GM10266 (cell line): Measurements from ENCODE around the gene TTC36.

Experiments
- DNase-seq: peaks from one replicate; pipeline ENCODE4 v3.0.0; 2012; ENCODE audit errors: extremely low spot score
- TF ChIP-seq, protein P1 (sequence below): IDR thresholded peaks from 2 replicates; pipeline ENCODE4 v1.5.1; 2012; ENCODE audit warnings: mild to moderate bottlenecking, low read depth; ENCODE audit not compliant: control insufficient read depth, insufficient read depth; ENCODE audit errors: missing control alignments

The TTC36 gene

DNA sequence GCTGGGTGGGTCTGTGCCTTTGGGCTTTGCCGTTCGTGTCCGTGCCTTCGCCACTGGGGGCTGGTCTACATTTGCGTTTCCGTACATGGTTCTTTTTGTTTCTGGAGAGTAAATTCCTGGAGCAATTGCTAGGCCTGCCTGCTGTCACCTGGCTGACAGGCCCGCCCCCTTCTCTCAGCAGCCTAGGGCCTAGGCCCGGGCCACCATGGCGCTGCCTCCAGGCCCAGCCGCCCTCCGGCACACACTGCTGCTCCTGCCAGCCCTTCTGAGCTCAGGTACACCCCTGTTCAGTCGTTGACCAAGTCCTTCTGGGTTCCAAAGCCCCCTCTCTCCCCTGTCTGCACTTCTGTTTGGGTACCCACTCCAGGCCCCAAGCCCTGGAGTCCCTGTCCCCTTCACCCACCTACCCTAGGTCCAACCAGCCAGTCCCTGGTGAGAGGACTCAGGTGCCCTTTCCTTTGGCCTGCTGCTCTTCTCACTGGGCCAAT is 4.4 kb downstream of the TTC36 start:
- DNase-seq: no peak
- TF ChIP-seq, protein P1, sequence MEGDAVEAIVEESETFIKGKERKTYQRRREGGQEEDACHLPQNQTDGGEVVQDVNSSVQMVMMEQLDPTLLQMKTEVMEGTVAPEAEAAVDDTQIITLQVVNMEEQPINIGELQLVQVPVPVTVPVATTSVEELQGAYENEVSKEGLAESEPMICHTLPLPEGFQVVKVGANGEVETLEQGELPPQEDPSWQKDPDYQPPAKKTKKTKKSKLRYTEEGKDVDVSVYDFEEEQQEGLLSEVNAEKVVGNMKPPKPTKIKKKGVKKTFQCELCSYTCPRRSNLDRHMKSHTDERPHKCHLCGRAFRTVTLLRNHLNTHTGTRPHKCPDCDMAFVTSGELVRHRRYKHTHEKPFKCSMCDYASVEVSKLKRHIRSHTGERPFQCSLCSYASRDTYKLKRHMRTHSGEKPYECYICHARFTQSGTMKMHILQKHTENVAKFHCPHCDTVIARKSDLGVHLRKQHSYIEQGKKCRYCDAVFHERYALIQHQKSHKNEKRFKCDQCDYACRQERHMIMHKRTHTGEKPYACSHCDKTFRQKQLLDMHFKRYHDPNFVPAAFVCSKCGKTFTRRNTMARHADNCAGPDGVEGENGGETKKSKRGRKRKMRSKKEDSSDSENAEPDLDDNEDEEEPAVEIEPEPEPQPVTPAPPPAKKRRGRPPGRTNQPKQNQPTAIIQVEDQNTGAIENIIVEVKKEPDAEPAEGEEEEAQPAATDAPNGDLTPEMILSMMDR: no peak

DNA sequence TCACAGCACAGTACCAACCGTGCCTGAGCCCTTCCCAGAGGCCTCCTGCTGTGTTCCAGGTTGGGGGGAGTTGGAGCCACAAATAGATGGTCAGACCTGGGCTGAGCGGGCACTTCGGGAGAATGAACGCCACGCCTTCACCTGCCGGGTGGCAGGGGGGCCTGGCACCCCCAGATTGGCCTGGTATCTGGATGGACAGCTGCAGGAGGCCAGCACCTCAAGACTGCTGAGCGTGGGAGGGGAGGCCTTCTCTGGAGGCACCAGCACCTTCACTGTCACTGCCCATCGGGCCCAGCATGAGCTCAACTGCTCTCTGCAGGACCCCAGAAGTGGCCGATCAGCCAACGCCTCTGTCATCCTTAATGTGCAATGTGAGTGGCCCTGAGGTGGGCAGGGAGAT is 4.8 kb downstream of the TTC36 start:
- no peak for DNase-seq
- TF ChIP-seq, protein P1: no peak

DNA sequence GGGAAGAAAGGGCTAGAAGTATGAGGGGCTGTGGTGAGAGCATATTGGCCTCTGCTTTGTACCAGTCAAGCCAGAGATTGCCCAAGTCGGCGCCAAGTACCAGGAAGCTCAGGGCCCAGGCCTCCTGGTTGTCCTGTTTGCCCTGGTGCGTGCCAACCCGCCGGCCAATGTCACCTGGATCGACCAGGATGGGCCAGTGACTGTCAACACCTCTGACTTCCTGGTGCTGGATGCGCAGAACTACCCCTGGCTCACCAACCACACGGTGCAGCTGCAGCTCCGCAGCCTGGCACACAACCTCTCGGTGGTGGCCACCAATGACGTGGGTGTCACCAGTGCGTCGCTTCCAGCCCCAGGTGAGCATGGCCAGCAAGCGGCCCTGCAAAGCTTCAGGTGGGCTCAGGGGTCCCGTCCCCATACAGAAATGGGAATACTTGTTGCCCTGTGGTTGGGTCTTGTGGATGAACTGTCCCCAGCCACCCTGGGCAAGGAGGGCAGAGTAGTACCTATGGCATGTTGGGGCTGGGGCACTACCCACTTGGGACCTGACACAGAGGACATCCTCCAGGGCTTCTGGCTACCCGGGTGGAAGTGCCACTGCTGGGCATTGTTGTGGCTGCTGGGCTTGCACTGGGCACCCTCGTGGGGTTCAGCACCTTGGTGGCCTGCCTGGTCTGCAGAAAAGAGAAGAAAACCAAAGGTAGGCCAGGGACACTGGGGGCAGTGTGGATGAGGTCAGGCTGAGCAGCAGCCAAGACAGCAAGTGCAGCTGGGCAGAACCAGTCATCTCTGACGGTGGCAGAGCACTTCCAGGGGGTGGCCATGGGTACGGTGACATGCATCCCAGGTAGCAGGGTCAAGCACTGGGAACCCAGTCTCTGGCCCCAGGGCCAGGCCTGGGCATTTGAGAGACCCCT is 5.8 kb downstream of the TTC36 start:
- TF ChIP-seq, protein P1: no peak
- no peak for DNase-seq

DNA sequence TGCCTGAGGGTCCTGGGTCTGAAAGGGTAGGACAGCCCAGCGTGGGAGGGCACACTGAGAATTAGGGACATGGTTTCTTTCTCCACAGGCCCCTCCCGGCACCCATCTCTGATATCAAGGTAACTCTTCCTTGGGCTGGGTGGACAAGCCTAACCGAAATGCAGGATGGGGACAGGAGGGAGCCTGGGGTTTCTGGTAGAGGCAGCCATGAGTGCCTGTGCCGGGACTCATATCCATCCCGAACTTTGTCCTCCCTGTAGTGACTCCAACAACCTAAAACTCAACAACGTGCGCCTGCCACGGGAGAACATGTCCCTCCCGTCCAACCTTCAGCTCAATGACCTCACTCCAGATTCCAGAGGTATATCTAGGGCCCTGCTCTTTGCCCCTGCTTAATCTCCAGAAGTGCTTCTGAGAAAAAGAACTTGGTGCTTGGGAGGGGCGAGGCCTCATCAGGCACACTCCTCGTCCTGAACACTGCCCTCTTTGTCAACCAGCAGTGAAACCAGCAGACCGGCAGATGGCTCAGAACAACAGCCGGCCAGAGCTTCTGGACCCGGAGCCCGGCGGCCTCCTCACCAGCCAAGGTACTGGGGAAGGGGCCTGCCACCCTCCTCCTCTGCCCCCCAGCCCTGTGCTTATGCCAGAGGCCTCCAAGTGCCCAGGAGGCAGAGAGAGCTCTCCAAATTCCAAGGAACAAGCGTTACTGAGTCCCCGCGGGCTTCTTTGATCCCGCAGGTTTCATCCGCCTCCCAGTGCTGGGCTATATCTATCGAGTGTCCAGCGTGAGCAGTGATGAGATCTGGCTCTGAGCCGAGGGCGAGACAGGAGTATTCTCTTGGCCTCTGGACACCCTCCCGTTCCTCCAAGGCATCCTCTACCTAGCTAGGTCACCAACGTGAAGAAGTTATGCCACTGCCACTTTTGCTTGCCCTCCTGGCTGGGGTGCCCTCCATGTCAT is 6.8 kb downstream of the TTC36 start:
- TF ChIP-seq, protein P1: no peak

DNA sequence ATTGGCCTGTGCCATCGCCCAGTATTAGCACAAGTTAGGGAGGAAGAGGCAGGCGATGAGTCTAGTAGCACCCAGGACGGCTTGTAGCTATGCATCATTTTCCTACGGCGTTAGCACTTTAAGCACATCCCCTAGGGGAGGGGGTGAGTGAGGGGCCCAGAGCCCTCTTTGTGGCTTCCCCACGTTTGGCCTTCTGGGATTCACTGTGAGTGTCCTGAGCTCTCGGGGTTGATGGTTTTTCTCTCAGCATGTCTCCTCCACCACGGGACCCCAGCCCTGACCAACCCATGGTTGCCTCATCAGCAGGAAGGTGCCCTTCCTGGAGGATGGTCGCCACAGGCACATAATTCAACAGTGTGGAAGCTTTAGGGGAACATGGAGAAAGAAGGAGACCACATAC is 8.0 kb downstream of the TTC36 start:
- DNase-seq: no peak
- TF ChIP-seq, protein P1: no peak

More for the DNA sequence above, 6.8 kb downstream of the TTC36 start:
- DNase-seq: no peak

DNA sequence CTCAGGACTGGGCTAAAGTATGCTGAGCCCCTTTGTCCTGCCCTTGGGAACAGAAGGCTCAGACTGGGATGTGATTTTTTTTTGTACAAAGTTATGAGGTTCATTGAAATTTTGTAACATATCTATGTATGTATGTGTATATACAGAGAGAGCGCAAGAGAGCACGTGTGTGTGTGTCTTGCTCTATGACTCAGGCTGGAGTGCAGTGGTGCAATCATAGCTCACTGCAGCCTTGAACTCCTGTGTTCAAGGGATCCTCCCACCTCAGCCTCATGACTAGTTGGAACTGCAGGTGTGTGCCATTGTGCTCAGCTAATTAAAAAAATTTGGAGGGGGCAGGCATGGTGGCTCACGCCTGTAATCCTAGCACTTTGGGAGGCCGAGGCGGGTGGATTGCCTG is 9.5 kb downstream of the TTC36 start:
- no peak for DNase-seq
- TF ChIP-seq, protein P1: no peak
